ENCODE measurements around the gene PSMC5. TPM values are rescaled to one million over a fixed set of nuclear protein-coding genes. Genes with fewer than 3 reads are reported as not detected.

The PSMC5 gene
- total and polyA plus RNA-seq, 10 of the 15 experiments (the other 5 are each of a cell fraction or from before 2014, with no cell fraction given), result 55.0 to 266 (median 148) TPM

GRCh38 chr17:63832014-63832413 lies 4.8 kb downstream of the PSMC5 start:
- ATAC-seq (no peak), FAIRE-seq (no peak), DNase-seq (ENCODE audit: low read depth, low spot score) (no peak)
- no TSS peak for BruUV-seq (replicated peaks)
- TF ChIP-seq IRF5 (IDR thresholded peaks at IDR 0.05; ENCODE audit: borderline replicate concordance) (no peak), POLR2A (IDR thresholded peaks at IDR 0.05; ENCODE audit: low read depth, low read length) (peak; percentile 39; the same call in 1 of the 2 replicates)
- ChIA-PET CTCF (interaction anchor here (0.6 to 0.8 kb wide), 2 partner anchors 8 to 401 kb away, joined by 3 read pairs; no protein-coding TSS in a partner anchor), RAD21 (ENCODE audit: unreplicated experiment) (no interaction called here), SMC1A (ENCODE audit: uncharacterized antibody, unreplicated experiment) (no interaction called here), POLR2A (interaction anchor here (0.6 kb wide), 1 partner anchor 52 kb away, joined by 3 read pairs; no protein-coding TSS in a partner anchor)
- Histone ChIP-seq H3K4me2 (ENCODE audit: control insufficient read depth, insufficient read depth) (no peak overlapping the region), H4K20me1 (ENCODE audit: control insufficient read depth, insufficient read depth) (no peaks in the 10 kb centered on the region), H3K36me3 (ENCODE audit: control insufficient read depth in 2 of 2, insufficient read depth in 2 of 2, low read length in 1 of 2) (peaks cover 33 to 48% of the 10 kb centered on the region in 2 experiments), H3K79me2 (ENCODE audit: control insufficient read depth, insufficient read depth, low read length) (peaks cover 31% of the 10 kb centered on the region), H2AFZ (ENCODE audit: control insufficient read depth, low read depth, low read length) (no peak overlapping the region), H3K27me3 (replicated peaks in 1 of 2; ENCODE audit: control insufficient read depth in 2 of 2, insufficient read depth in 2 of 2, low read length in 1 of 2) (no peaks in the 10 kb centered on the region), H3K9me3 (replicated peaks; ENCODE audit: control insufficient read depth, insufficient read depth, low read length) (no peaks in the 10 kb centered on the region), H3K27ac (ENCODE audit: control insufficient read depth, insufficient read depth) (no peak overlapping the region), H3K4me3 (no peak overlapping the region), H3K4me1 (ENCODE audit: control insufficient read depth, insufficient read depth, low read length) (peaks cover 10% of the 10 kb centered on the region), H3K9ac (ENCODE audit: control insufficient read depth, insufficient read depth, low read length) (no peak overlapping the region)
- in situ Hi-C loops (cut with MboI), result loop anchor here (25.0 kb wide), 1 partner anchor 395 kb away; the partner anchor contains the start of gene CYB561
- intact Hi-C loops (cut with micrococcal nuclease; ENCODE audit: unreplicated experiment), result no loop called here
- WGBS (ENCODE audit: insufficient coverage, insufficient replicate concordance, low lambda C conversion rate, missing lambda C conversion rate), result 96% methylated on average over 5 of the region's 5 CpGs

- 53% methylated on average over 2 of the region's 2 CpGs for WGBS (ENCODE audit: insufficient coverage, insufficient replicate concordance, low lambda C conversion rate, missing lambda C conversion rate)
- no peak overlapping the region for H2AFZ ChIP-seq (ENCODE audit: control insufficient read depth, low read depth, low read length)
- H3K27ac ChIP-seq (ENCODE audit: control insufficient read depth, insufficient read depth), result no peak overlapping the region
- H3K9me3 ChIP-seq (replicated peaks; ENCODE audit: control insufficient read depth, insufficient read depth, low read length), result no peaks in the 10 kb centered on the region
- no peak overlapping the region for H3K4me2 ChIP-seq (ENCODE audit: control insufficient read depth, insufficient read depth)
- DNase-seq (ENCODE audit: low read depth, low spot score) (no peak), ATAC-seq (no peak), FAIRE-seq (no peak)
- no peaks in the 10 kb centered on the region for H3K27me3 ChIP-seq (replicated peaks in 1 of 2; ENCODE audit: control insufficient read depth in 2 of 2, insufficient read depth in 2 of 2, low read length in 1 of 2)
- no peak overlapping the region for H3K9ac ChIP-seq (ENCODE audit: control insufficient read depth, insufficient read depth, low read length)
- H3K4me1 ChIP-seq (ENCODE audit: control insufficient read depth, insufficient read depth, low read length), result peaks cover 10% of the 10 kb centered on the region
- in situ Hi-C loops (cut with MboI) (loop anchor here (25.0 kb wide), 1 partner anchor 395 kb away; the partner anchor contains the start of gene CYB561), intact Hi-C loops (cut with micrococcal nuclease; ENCODE audit: unreplicated experiment) (no loop called here)
- peaks cover 37 to 48% of the 10 kb centered on the region in 2 experiments for H3K36me3 ChIP-seq (ENCODE audit: control insufficient read depth in 2 of 2, insufficient read depth in 2 of 2, low read length in 1 of 2)
- ChIA-PET CTCF (interaction anchor here (0.6 to 0.8 kb wide), 3 partner anchors 8 to 402 kb away, joined by 3 read pairs; no protein-coding TSS in a partner anchor), SMC1A (ENCODE audit: uncharacterized antibody, unreplicated experiment) (no interaction called here), POLR2A (interaction anchor here (1.1 kb wide), 1 partner anchor 9 kb away, joined by 3 read pairs; no protein-coding TSS in a partner anchor), RAD21 (ENCODE audit: unreplicated experiment) (no interaction called here)
- H3K79me2 ChIP-seq (ENCODE audit: control insufficient read depth, insufficient read depth, low read length), result peaks cover 29% of the 10 kb centered on the region
- no peak overlapping the region for H3K4me3 ChIP-seq
- no peaks in the 10 kb centered on the region for H4K20me1 ChIP-seq (ENCODE audit: control insufficient read depth, insufficient read depth)
- BruUV-seq (replicated peaks), result TSS peak; percentile 34
- TF ChIP-seq MEF2B (IDR thresholded peaks at IDR 0.05; ENCODE audit: partially characterized antibody, poor library complexity, severe bottlenecking) (no peak), SRF (IDR thresholded peaks at IDR 0.05; ENCODE audit: low read depth in 2 of 2, low read length in 2 of 2) (no peak), ZNF687 (IDR thresholded peaks at IDR 0.05) (no peak), TARDBP (IDR thresholded peaks at IDR 0.05; ENCODE audit: borderline replicate concordance) (no peak), HDGF (IDR thresholded peaks at IDR 0.05) (no peak), E2F8 (IDR thresholded peaks at IDR 0.05; ENCODE audit: low read depth, partially characterized antibody) (no peak), NR2C1 (IDR thresholded peaks at IDR 0.05) (no peak)
Observed at GRCh38 chr17:63832455-63832854, 5.2 kb downstream of the PSMC5 start.
